ENCODE measurements around the gene SLC25A3. TPM values are rescaled to one million over a fixed set of nuclear protein-coding genes. Genes with fewer than 3 reads are reported as not detected.
A peak's percentile ranks its signal among the peaks of the same experiment; 100 is the strongest.
"Not testable (repeated sequence)": the region's sequence is repeated elsewhere in the genome, so short reads cannot be mapped to it uniquely, and the experiment has no call there.

Gene SLC25A3
- 1,000 to 10,000 TPM in 3 of 4 donors, 100 to 1,000 TPM in 1; 961 to 1,212 (median 1,085) TPM for total RNA-seq
- 1,403 TPM for polyA plus RNA-seq
- long read RNA-seq, donor 1, full-length matches to known transcripts = 842 of 977 reads
- long read RNA-seq, donor 1, partial matches to known transcripts = 123 of 977 reads
- long read RNA-seq, donor 1, other reads (novel, unspliced or antisense) = 12 of 977 reads
- long read RNA-seq, donor 2, transcript SLC25A3-217 (8 exons, 1,351 nt) = minor isoform, 32 of 530 reads
- long read RNA-seq, donor 2, transcript SLC25A3-216 (8 exons, 1,359 nt) = minor isoform, 13 of 530 reads
- long read RNA-seq, donor 2, transcript SLC25A3-202 (8 exons, 1,678 nt) = major isoform, 434 of 530 reads
- long read RNA-seq, donor 2, partial matches to known transcripts = 33 of 530 reads
- long read RNA-seq, donor 2, other reads (novel, unspliced or antisense) = 11 of 530 reads
- long read RNA-seq, donor 3, full-length matches to known transcripts = 2,683 of 2,962 reads
- long read RNA-seq, donor 3, partial matches to known transcripts = 223 of 2,962 reads
- long read RNA-seq, donor 3, other reads (novel, unspliced or antisense) = 56 of 2,962 reads
- long read RNA-seq, donor 4, full-length matches to known transcripts = 527 of 571 reads
- long read RNA-seq, donor 4, partial matches to known transcripts = 39 of 571 reads
- long read RNA-seq, donor 4, other reads (novel, unspliced or antisense) = 5 of 571 reads

DNA sequence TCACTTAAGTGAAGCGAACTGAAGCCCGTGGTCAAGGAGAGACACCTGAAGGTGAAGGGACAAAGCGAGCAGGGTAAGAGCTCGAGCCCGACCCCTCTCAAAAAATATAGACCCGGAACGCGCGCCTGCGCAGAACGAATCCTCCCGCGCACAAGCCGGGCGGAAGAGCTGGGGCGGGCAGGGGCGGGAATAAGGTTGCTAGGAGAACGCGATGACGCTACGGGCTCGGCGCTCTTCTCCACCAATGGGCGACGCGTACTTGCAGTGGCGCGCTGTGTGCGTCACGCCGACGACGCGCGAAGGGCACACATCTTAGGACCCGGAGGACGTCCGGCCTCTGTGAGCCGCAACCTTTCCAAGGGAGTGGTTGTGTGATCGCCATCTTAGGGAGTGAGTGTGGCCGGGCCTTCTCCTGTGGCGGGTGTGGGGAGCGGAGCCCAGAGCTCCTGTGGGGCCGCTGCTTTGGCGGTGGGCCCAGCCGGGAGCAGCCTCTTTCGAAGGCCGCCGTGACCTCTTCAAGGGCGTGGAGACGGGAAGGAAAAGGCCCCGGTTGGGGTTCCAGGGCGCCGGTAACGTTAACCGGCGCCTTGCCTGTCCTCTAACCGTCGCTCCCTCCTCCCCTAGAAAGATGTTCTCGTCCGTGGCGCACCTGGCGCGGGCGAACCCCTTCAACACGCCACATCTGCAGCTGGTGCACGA lies at the start of gene SLC25A3:
Gene SLC25A3, plus strand, starts transcription at position 336 of the 699 bp plus-strand sequence. Its CDS starts 293 bp downstream, at position 629.
- H3K4me3 ChIP-seq (ENCODE audit: low read length) = peak within 1 kb of the TSS; percentile 82
- no peaks in the 10 kb centered on the region for H3K4me1 ChIP-seq (ENCODE audit: control insufficient read depth, insufficient read depth, low read length)
- no peaks in the 10 kb centered on the region for H3K27me3 ChIP-seq (ENCODE audit: control insufficient read depth, insufficient read depth)
- H3K9me3 ChIP-seq (ENCODE audit: control insufficient read depth, low read length) = no peaks in the 10 kb centered on the region
- H3K27ac ChIP-seq (ENCODE audit: low read length) = peak within 1 kb of the TSS; percentile 98
- intact Hi-C loops (cut with DNase I) = loop anchor here in 2 of 4 donors (10.0 kb wide), 1 partner anchor 51 kb away; the partner anchor contains the start of genes APAF1 (in 2 of the 2) and IKBIP (in 2 of the 2)
- ATAC-seq (peak; percentile 99 to 100), DNase-seq (peak; percentile 98 to 99 (median 99))
- under 1% methylated on average over 67 of the region's 67 CpGs for WGBS

DNA sequence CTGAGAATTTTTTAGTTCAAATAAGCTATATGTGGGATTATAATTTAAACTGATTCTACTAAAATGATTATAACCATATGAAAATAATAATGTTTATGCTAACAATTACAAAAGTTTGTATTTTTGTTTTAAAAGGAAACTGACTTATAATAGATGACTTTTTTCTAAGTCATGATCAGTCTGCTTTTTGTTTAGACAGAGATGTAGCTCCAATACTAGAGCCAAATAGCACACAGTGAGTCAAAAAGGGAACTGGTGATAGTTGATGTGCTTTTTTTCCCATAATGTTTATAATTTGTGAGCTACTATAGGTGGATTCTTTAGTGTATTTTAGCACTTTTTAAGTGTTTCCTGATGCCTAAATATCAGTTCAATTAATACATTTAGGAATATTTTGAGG lies 49.8 kb upstream of the SLC25A3 start:
- Histone ChIP-seq H3K9me3 (ENCODE audit: control insufficient read depth, low read length) (no peaks in the 10 kb centered on the region), H3K27ac (ENCODE audit: low read length) (no peak overlapping the region), H3K27me3 (ENCODE audit: control insufficient read depth, insufficient read depth) (no peaks in the 10 kb centered on the region), H3K4me1 (ENCODE audit: control insufficient read depth, insufficient read depth, low read length) (no peaks in the 10 kb centered on the region), H3K4me3 (ENCODE audit: low read length) (no peak overlapping the region)
- DNase-seq (no peak), ATAC-seq (no peak)
- intact Hi-C loops (cut with DNase I) = no loop called here

DNA sequence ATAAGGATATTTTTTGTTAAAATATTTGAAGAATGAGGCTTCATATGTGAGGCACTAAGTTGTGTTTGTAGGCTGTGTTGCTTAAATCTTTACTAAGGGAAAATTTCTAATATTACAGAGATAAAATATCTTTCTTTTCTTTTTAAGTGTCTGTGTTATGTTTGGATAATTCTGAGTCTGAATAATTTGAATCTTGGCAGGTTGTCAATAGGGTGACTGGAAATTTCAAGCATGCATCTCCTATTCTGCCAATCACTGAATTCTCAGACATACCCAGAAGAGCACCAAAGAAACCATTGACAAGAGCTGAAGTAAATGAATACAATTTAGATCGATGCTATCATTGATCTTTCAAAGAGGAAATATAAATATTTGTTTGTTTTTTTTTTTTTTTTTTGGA lies 48.7 kb upstream of the SLC25A3 start:
- Histone ChIP-seq H3K4me1 (ENCODE audit: control insufficient read depth, insufficient read depth, low read length) (no peaks in the 10 kb centered on the region), H3K27ac (ENCODE audit: low read length) (no peak overlapping the region), H3K4me3 (ENCODE audit: low read length) (no peak overlapping the region), H3K9me3 (ENCODE audit: control insufficient read depth, low read length) (no peaks in the 10 kb centered on the region), H3K27me3 (ENCODE audit: control insufficient read depth, insufficient read depth) (no peaks in the 10 kb centered on the region)
- no peak for DNase-seq
- intact Hi-C loops (cut with DNase I) = no loop called here
- 84% methylated on average over 1 of the region's 1 CpG for WGBS
- no peak for ATAC-seq

DNA sequence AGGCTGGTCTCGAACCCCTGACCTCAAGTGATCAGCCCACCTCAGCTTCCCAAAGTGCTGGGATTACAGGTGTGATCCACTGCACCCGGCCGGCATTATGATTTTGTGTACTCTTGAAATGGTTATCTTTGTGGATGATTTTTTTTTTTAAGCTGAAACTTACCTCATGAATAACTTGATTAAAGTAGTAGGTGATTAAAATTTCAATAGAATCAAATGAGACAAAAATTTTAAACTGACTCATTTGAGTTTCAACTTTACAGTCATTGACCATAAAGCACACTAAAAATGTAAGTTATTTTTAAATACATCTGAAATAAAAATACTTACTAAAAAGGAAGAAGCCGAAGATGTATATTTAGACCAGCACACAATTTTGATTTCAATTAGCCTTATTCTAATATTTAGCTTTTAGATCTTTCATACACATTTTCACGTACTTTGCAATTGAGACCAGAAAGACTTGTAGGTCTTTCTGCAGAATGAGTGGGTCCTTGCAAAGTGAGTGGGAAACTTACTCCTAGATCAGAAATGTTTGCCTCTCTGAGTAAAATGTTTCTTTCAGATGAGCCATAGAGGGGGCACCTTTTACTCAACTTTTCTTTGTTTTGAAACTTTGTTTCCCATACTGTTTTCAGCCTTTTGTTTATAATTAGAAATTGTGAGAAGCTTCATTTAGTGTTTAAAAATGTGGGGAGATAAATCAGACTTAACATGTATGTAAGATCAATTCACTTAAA lies 43.9 kb upstream of the SLC25A3 start:
- Histone ChIP-seq H3K9me3 (ENCODE audit: control insufficient read depth, low read length) (no peaks in the 10 kb centered on the region), H3K4me1 (ENCODE audit: control insufficient read depth, insufficient read depth, low read length) (no peaks in the 10 kb centered on the region), H3K27ac (ENCODE audit: low read length) (no peak overlapping the region), H3K4me3 (ENCODE audit: low read length) (no peak overlapping the region), H3K27me3 (ENCODE audit: control insufficient read depth, insufficient read depth) (no peaks in the 10 kb centered on the region)
- no peak for ATAC-seq
- intact Hi-C loops (cut with DNase I) = no loop called here
- 92% methylated on average over 5 of the region's 5 CpGs for WGBS
- no peak for DNase-seq

DNA sequence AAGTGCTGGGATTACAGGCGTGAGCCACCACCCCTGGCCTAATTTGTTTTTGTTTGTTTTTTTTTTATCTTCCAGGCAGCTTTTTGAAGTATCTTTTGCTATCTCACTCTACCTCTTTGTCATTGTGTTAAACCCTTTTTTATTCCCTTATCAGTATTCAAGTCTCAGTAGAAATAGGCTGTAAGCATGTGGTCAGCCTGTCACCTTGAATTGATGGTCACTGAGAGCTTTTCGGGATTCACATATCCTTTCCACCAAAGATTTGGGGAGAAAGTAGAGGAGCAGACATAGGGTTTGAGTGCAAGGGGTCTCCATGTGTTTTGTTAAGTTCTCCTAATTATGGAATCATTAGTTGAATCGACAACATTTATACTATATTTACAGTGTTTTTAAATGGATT lies 41.7 kb upstream of the SLC25A3 start:
- WGBS = 95% methylated on average over 3 of the region's 3 CpGs
- Histone ChIP-seq H3K9me3 (ENCODE audit: control insufficient read depth, low read length) (no peaks in the 10 kb centered on the region), H3K4me1 (ENCODE audit: control insufficient read depth, insufficient read depth, low read length) (no peaks in the 10 kb centered on the region), H3K4me3 (ENCODE audit: low read length) (no peak overlapping the region), H3K27me3 (ENCODE audit: control insufficient read depth, insufficient read depth) (no peaks in the 10 kb centered on the region), H3K27ac (ENCODE audit: low read length) (no peak overlapping the region)
- intact Hi-C loops (cut with DNase I) = no loop called here
- no peak for DNase-seq
- no peak for ATAC-seq

DNA sequence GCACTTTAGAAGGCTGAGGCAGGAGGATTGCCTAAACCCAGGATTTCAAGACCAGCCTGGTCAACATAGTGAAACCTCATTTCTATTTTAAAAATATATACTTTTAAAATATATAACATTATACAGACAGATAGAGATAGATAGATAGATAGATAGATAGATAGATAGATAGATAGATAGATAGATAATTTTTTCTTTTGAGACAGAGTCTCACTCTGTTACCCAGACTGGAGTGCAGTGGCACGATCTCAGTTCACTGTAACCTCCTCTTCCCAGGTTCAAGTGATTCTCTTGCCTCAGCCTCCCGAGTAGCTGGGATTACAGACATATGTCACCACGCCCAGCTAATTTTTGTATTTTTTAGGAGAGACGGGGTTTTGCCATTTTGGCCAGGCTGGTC lies 35.4 kb upstream of the SLC25A3 start:
- intact Hi-C loops (cut with DNase I); H3K4me1 ChIP-seq (ENCODE audit: control insufficient read depth, insufficient read depth, low read length); H3K9me3 ChIP-seq (ENCODE audit: control insufficient read depth, low read length); H3K27me3 ChIP-seq (ENCODE audit: control insufficient read depth, insufficient read depth); H3K4me3 ChIP-seq (ENCODE audit: low read length); ATAC-seq; H3K27ac ChIP-seq (ENCODE audit: low read length); DNase-seq: not testable (repeated sequence)
- WGBS = 88% methylated on average over 4 of the region's 4 CpGs

DNA sequence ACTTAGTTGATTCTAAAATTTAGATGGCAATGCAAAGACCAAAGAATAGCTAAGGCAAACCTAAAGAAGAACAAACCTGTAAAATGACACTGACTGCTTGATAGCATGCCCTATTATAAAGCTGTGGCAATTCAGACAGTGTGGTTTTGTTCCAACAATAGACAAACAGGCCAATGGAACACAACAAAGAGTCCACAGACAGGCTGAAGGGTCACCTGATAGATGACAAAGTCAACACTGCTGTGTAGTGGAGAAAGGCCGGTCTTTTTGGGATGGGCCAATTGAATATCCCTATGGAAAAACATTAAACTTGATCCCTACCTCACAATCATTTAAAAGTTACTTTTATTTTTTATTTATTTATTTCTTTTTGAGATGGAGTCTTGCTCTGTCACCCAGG lies 33.8 kb upstream of the SLC25A3 start:
- H3K9me3 ChIP-seq (ENCODE audit: control insufficient read depth, low read length) = no peaks in the 10 kb centered on the region
- 90% methylated on average over 1 of the region's 1 CpG for WGBS
- intact Hi-C loops (cut with DNase I) = loop anchor here in 1 of 4 donors (10.0 kb wide), 1 partner anchor 95 kb away; no protein-coding TSS in a partner anchor

DNA sequence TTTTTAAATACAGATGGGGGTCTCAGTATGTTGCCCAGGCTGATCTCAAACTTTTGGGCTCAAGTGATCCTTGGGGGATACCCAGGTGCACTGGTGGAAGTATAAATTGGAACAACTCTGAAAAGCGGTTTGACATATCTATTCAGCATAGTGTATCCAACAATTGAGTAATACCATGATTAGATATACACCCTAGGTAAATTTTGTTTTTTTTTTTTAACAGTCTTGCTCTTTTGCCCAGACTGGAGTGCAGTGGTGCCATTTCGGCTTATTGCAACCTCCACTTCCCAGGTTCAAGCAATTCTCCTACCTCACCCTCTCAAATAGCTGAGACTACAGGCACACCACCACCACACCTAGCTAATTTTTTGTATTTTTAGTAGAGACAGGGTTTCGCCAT lies 31.6 kb upstream of the SLC25A3 start:
- 88% methylated on average over 3 of the region's 3 CpGs for WGBS
- Histone ChIP-seq H3K27ac (ENCODE audit: low read length) (no peak overlapping the region), H3K4me1 (ENCODE audit: control insufficient read depth, insufficient read depth, low read length) (no peaks in the 10 kb centered on the region), H3K27me3 (ENCODE audit: control insufficient read depth, insufficient read depth) (no peaks in the 10 kb centered on the region), H3K4me3 (ENCODE audit: low read length) (no peak overlapping the region), H3K9me3 (ENCODE audit: control insufficient read depth, low read length) (no peaks in the 10 kb centered on the region)
- intact Hi-C loops (cut with DNase I) = loop anchor here in 1 of 4 donors (10.0 kb wide), 1 partner anchor 93 kb away; no protein-coding TSS in a partner anchor
- ATAC-seq = no peak
- no peak for DNase-seq

More for the DNA sequence above, 33.8 kb upstream of the SLC25A3 start:
- H3K27me3 ChIP-seq (ENCODE audit: control insufficient read depth, insufficient read depth) = no peaks in the 10 kb centered on the region
- H3K4me3 ChIP-seq (ENCODE audit: low read length) = no peak overlapping the region
- ATAC-seq = no peak
- H3K27ac ChIP-seq (ENCODE audit: low read length) = no peak overlapping the region
- DNase-seq = no peak
- H3K4me1 ChIP-seq (ENCODE audit: control insufficient read depth, insufficient read depth, low read length) = no peaks in the 10 kb centered on the region

DNA sequence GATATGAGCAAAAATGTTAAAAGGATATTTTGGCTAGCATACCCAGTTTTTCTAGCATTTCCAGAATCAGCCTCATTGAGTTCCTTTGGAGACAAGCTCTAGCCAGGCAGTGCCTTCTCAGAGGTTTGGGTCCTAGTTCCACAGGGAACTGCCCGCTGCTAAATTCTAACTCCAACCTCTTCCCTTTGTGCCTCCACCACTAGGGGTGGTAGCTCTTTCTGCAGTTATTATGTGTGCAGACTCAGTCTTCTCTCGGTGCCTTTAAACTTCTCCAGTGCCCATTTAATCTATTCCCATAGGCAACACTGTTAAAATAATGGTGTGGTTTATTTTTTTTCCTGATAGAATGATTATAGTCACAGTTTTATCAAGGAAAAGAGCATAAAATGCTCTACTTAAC lies 21.5 kb upstream of the SLC25A3 start:
- intact Hi-C loops (cut with DNase I) = no loop called here
- H3K4me3 ChIP-seq (ENCODE audit: low read length) = no peak overlapping the region
- 75% methylated on average over 2 of the region's 2 CpGs for WGBS
- ATAC-seq (no peak), DNase-seq (no peak)
- H3K4me1 ChIP-seq (ENCODE audit: control insufficient read depth, insufficient read depth, low read length) = no peaks in the 10 kb centered on the region
- no peak overlapping the region for H3K27ac ChIP-seq (ENCODE audit: low read length)
- H3K9me3 ChIP-seq (ENCODE audit: control insufficient read depth, low read length) = no peaks in the 10 kb centered on the region
- no peaks in the 10 kb centered on the region for H3K27me3 ChIP-seq (ENCODE audit: control insufficient read depth, insufficient read depth)

DNA sequence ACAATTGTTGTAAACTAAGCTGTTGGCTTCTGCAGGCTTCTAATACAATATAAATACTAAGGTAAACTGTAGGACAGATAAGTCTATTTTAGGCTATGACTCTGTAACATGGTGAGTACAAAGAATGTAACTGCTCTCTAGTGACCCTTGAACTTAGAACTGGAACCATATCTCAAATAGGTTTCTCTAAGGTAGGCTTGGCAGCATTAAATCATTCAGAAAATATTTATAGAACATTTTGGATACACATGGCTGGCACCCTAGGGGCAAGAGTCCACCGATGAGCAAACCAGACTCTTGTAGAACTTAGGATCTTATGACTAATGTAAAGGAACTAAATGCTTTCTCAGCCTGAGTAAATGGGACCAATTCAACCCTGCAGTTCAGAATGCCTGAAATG lies 19.4 kb upstream of the SLC25A3 start:
- H3K27ac ChIP-seq (ENCODE audit: low read length) = no peak overlapping the region
- 70% methylated on average over 1 of the region's 1 CpG for WGBS
- H3K9me3 ChIP-seq (ENCODE audit: control insufficient read depth, low read length) = no peaks in the 10 kb centered on the region
- no peaks in the 10 kb centered on the region for H3K27me3 ChIP-seq (ENCODE audit: control insufficient read depth, insufficient read depth)
- H3K4me3 ChIP-seq (ENCODE audit: low read length) = no peak overlapping the region
- no peaks in the 10 kb centered on the region for H3K4me1 ChIP-seq (ENCODE audit: control insufficient read depth, insufficient read depth, low read length)
- no peak for DNase-seq
- peak in 1 of 2 donors; percentile 36 for ATAC-seq
- intact Hi-C loops (cut with DNase I) = no loop called here

Measured in right cardiac atrium (tissue), 5 donors.